GM10847 (cell line): ENCODE measurements around the gene RHBDF2.

Experiments used
- POLR2A ChIP-seq: IDR thresholded peaks from 2 replicates; pipeline ENCODE4 v1.6.1; 2011; ENCODE audit not compliant: insufficient read length; ENCODE audit errors: extremely low read depth

The RHBDF2 gene

DNA sequence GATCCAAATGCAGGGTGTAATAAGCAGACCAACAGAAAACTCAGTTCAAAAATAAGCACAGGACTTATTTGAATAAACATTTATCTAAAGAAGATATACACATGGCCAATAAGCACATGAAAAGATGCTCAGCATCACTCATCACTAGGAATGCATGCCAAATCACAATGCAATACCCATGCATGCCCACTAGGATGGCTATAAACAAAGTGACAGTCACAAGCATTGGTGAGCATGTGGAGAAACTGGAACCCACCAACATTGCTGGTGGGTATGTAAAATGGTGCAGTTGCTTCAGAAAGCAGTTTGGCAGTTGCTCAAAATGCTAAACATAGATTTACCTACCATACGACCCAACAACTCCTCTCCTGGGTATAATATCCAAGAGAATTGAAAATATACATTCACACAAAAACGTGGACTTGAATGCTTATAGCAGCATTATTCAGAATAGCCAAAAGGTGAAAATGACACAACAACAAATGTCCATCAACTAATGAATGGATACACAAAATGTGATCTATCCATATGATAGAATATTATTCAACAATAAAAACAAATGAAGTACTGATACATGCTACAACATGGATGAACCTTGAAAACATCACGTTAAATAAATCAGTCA lies 68.4 kb downstream of the RHBDF2 start:
- no peak for TF ChIP-seq POLR2A

DNA sequence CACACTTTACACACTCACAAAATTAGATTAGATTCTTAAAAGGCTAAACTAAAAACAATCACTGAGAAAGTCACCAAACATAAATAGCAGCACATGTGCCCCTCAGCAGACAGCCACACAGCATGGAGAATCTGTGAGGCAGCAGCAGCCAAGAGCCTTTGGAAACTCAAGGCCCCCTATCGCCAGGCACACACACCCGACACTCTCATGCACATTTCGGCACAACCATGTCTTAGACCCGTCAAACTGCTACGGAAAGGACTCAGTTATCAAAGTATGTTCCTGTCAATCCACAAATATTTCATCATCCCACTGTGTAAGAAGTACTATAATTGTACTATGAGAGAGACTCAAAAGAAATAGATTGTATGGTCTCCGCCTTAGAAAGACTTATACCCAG lies 69.2 kb downstream of the RHBDF2 start:
- no peak for TF ChIP-seq POLR2A

DNA sequence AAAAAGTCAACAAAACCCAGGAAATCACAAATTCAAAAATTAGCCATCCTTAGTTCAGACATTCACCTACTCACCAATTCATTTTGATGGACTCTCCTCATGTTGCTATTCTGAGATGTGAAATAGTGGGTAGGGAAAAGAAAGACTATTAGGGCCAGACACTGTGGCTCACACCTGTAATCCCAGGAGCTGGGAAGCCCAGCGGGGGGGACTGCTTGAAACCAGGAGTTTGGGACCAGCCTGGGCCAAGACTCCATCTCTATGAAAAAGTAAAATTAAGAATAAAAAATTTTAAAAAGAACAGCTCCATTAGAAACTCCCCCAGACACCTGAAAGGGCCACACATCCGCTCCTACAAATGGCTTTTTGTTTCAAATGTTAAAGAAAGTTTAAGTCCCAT lies 69.7 kb downstream of the RHBDF2 start:
- no peak for TF ChIP-seq POLR2A

DNA sequence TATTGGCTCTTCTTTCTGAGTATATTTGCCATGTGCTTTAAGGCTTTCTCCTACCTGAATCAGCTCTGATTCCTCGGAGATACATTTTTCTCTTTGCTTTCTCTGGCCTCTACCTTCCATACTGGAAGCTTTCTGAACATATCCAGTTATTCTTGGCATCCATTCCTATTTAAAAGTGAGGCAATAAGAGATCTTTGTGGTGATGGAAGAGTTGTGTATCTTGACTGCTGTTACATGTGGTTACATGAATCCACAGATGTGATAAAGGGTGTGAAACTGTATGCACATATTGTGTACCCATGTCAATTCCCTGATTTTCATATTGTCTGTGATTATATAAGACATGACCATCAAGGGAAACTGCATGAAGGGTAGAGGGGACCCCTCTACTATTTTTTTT lies 72.7 kb downstream of the RHBDF2 start:
- no peak for TF ChIP-seq POLR2A

DNA sequence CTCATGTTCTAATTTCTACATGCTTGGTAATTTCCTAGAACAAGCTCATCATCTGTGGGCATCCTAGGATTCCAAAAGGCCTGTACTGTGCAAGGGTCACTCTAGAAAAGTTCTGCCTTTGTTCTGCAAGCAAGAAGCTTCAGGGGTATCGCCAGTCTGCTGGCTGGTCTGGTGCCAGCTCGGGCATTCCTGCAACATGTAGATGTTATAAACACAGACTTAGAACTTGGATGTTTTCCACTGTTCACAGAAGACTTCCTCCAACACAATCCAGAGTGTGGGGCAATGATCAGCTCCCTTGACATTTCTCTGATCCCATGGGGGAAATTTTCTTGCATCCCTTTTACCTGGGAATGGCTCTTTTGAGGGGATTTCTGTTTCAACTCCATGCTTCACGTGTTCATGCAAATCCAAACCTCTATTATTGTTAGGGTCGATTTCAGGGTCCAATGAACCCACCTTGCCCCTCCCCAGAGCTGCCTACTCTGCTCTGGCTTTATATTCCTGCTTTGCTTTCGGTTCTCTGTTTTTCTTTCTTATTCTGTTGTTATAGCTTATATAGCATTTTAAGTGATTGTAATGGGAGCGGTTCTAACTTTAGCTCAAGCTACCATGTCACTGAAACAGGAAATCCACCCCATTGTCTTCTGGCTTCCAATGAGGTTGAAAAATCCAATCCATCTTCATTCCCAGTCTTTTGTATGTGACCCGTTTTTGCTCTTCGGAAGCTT lies 73.6 kb downstream of the RHBDF2 start:
- no peak for TF ChIP-seq POLR2A

DNA sequence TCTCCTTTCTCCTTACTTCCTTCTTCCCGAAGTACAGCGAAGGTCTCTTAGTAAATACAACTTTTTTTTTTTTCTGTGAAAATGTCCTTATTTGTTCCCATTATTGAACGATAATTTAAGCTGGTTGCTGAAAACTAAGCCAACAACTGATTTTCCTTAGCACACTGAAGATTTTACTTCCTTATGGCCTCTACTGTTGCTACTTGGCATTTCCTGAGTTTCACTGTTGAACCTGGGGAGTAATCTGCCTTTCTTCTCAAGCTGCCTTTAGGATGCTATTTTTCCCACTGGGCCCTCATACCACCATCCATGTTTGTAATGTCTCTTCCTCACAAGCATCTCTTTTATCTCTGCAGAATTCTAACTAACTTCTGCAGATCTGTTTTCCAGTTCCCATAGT lies 74.4 kb downstream of the RHBDF2 start:
- TF ChIP-seq POLR2A = no peak

DNA sequence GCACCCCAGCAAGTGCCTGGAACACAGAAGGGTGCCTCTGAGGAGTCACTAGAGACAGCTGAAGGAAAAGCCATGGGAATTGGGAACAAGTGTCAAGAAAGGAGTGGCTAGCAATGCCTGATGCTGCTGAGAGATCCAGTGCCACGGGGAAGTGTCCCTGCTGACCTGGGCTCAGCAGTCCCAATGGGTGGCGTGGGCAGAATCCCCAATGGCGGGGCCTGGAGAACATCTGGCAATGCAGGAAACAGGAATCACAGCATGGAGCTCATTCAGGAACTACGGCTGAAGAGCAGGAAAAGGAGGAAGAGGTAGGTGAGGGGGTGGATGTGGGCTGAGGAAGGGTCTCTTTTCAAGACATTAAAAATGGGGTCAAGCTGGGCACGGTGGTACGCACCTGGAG lies 78.4 kb downstream of the RHBDF2 start:
- TF ChIP-seq POLR2A = no peak

DNA sequence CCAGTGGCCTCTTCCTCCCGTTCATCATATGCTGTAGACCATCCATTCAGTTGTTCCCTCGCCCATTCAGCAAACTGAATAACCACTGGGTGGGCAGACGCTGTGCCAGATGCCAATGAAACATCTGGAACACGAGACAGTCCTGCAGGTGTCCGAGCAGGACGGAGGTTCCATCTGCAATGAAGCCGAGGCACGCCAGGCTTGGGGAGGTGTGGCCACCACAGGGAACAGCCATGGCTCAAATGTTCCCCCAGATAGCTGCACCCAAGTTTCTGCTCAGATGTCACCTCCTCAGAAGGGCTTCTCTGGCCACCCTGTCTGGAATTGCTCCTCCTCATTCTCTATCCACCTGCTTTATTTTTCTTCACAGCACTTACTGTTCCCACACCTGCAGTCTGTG lies 78.8 kb downstream of the RHBDF2 start:
- TF ChIP-seq POLR2A = no peak

DNA sequence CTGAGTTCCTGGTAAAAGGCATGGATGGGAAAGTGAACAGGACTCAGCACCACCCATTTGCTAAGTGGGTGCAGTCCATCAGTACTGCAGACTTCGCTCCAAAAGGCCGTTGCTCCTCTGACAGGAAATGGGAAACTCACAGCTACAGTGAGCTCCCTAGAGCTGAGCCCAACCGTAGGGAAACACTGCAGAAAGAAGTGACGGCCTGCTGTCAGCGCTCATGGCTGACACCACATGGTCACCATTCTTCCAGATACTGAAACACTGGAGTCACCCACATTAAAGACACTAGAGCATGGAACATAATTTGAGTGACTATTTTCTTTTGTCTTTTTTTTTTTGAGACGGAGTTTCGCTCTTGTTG lies 80.2 kb downstream of the RHBDF2 start:
- no peak for TF ChIP-seq POLR2A
